ENCODE measurements around the gene NRCAM.

NRCAM gene

DNA sequence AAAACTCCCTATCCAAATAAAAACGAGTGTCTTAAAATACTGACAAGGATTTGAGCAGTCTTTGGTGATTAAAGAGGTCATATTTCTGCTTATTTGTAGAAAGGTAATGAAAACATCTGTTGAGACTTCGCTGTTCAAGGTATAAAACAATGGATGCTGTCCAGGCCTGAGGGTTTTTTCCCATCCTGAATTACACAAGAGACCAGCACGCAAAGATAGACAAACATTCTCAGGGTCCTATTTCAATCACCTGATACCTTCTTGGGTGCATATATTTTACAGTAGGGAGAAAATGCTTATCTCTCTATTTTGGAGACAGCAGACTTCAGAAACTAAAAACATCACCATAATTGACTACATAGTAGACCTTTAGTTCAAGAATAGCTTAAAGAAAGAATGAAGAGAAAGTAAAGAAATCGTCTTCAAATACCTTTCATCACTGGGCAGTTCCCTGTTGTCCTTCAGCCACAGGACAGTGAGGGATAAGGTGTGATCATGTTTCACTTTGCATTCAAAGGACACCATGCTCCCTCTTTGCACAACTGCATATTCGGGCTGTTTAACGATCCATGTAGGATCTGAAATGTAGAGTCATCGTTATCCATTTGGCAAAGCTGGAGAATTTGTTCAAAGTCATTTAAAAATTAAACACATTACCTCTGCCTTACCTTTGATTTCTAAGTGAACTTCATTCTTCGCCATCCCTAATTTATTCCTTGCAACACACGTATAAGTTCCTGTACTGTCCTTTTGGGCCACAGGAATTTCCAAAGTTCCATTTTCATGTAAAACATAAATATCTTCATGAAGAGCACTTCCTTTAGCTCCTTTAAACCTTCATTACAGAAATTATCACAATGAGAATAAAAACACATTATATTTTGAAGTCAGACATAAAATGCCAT, 262.4 kb downstream of the NRCAM start:
- peak; percentile 50 for DNase-seq

- DNase-seq: no peak
These were observed 265.3 kb downstream of the NRCAM start for GRCh38 chr7:108190891-108191290.

- no peak for DNase-seq
These were observed 266.4 kb downstream of the NRCAM start for GRCh38 chr7:108189733-108190388.

DNA sequence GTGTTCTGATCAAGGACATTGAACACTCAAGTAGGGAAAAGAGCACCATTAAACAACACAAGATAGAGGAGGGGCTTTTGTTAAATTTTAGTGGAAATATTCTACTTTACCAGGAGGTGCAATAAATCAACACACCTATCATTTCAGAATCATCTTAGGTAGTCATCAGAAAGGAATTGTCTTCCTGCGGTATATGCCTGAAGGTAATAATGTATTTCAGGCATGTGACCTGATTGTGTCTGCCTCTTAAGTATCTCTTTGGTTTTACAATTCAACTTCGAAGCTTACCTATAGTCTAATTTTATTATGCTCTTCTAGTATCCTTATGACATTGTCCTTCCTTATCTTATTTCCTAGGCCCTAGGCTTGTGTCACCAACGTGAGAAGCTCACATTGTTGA, 267.5 kb downstream of the NRCAM start:
- DNase-seq: no peak

DNA sequence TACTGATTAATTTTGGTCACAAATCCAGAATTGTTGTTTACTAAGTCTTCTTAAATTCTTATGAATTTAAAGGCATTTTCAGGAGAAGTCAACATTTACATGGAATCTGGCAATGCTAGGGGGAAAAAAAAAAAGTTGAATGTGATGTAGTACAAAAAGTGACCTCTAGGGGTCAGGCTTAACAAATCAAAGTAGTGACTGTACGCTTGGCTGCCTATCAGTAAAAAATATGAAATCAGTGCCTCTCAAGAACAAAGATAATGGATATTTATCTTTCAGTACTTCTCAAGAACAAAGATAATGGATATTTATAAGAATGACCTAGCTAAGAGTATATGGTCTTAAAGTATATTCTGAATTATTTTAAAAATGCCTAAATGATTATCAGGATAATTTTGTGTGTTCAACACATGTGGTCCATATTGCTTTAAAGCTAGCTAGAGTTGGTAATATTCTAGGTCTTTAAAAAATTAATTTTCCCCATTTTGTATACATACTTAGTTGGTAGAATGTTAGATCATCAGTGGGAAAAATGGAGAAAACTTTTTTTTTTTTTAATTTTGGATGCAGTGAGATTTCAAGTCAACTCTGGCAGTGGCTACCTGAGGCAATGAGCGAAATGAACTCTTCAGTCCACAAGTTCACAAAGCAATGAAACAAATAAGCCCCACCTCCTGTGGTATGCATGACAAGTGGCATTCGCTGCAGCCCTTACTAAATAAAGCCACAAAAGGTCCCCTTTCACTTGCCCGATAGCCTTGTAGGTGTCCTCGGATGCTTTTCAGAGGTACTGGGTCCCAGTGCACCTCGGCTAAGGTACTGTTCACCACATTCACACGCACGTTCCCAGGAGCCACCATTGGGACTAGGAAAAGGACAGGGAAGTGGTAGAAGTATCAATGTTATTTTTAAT, 274.9 kb downstream of the NRCAM start:
- DNase-seq: peak; percentile 73

GRCh38 chr7:108178398-108178797, 277.8 kb downstream of the NRCAM start:
- peak; percentile 100 for DNase-seq

DNA sequence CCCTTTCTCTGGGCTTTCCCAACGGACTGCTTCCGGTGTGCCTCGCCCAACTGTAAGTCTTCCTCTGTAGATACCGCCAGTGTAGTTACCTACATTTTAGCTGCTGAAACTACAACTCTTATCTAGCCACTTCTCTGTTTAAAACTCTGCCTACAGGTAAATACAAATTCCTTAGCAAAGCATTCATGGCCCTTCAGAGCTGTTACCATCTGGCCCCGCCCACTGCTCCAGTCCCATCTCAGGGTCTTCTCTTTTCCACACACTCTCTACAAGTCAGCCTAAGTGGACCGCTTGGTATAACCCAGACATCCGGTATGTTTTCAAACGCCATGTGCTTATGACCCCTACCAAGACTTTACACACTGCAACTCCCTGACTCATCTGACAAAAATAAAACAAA, 285.1 kb downstream of the NRCAM start:
- DNase-seq: no peak

DNA sequence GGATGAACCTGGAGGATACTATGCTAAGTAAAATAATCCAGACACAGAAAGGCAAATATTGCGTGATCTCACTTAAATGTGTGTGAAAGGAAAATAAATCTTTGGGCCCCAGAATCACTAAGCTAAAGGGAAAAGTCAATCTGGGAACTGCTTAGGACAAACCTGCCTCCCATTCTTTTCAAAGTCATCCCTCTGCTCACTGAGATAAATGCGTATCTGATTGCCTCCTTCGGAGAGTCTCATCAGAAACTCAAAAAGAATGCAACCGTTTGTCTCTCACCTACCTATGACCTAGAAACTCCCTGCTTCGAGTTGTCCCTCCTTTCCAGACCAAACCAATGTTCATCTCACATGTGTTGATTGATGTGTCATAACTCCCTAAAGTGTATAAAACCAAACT, 286.0 kb downstream of the NRCAM start:
- no peak for DNase-seq

DNA sequence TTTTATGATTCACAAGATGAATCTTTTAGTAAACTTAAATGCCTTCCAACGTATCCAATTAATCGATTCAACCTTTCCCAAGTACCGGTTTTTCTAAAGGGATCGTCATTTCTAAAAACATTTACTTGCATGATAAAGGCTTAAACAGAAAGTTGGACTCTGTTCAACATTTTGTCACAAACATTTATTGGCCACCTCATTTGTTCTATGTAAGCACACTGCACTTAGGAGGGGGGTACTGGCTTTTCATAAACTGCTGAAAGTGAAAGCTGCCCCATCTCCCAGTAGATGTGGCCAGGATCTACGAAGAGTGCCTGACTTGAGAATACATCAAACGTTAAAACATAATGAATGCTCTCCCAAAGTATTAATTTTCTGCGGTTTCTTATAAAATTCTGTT, 288.8 kb downstream of the NRCAM start:
- peak; percentile 88 for DNase-seq

- DNase-seq: peak; percentile 70
These were observed 289.5 kb downstream of the NRCAM start for GRCh38 chr7:108166687-108167086.

- no peak for DNase-seq
These were observed 290.5 kb downstream of the NRCAM start for GRCh38 chr7:108165723-108166122.

- DNase-seq: no peak
These were observed 291.3 kb downstream of the NRCAM start for GRCh38 chr7:108164946-108165345.

- DNase-seq: no peak
These were observed 291.9 kb downstream of the NRCAM start for GRCh38 chr7:108164342-108164741.

- DNase-seq: no peak
These were observed 297.5 kb downstream of the NRCAM start for GRCh38 chr7:108158776-108159175.

GRCh38 chr7:108157606-108158335, 298.5 kb downstream of the NRCAM start:
- no peak for DNase-seq

GRCh38 chr7:108156897-108157605, 299.2 kb downstream of the NRCAM start:
- no peak for DNase-seq

GRCh38 chr7:108152198-108152597, 304.0 kb downstream of the NRCAM start:
- DNase-seq: no peak

DNA sequence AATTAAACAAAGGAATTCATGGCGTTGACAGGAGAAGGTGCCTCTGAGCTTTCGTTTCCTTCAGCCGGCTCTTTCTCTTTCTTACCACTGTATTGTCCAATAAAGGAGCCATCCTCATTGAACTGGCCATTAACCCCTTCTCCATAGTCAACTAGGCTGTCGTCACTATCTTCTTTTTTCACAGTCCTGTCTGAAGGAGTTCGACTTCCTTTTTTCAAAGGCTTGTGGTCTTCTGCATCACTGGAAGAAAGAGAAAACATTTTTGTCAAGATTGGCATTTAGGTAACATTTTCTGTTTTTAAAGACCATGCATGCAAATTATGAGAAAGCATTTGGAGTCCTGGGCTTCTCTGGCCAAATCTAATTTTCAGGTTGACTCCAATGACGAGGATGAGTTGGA, 306.3 kb downstream of the NRCAM start:
- no peak for DNase-seq

DNA sequence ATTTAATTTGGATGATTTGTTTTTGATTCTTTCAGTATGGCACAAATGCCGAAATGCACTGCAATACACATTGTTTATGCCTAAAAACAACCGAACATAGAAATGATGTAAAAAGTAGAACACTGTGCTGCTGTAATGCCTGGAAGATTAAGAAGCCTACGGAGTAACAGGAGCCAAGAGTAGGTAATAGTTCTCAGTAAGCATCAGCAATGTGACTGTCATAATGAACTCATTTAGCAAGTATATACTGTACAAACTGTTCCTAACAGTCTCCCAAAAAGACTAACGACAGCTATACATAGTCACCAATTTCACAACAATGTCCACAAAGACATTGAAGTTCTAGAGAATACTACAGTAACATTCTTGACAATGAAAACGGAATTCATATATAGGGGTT, 307.1 kb downstream of the NRCAM start:
- no peak for DNase-seq

DNA sequence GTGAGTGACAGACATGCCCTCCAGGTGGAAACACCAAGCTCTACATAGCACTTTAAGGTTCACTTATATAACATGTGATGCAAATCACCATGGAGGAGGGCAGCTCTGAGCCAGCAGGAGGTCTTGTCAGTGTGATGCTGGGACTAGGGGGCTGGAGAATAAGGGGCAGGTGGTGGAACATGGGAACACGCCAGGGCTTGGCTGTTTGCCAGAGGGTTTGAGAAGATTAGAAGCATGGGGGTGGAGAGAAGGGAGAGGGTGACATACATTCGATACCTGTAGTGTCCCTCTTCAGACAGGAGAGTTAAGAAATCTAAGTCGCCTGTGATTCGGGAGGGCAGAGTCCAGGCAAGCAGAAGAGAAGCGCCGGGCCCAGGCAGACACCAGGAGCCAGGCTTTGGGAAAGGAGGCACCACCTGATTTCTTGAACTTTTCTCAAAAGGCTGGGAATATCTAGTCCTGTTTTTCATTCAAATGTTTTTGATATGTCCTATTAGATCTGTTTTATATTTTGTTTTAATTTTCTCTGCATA, 309.1 kb downstream of the NRCAM start:
- no peak for DNase-seq

- DNase-seq: peak; percentile 82
These were observed 310.0 kb downstream of the NRCAM start for GRCh38 chr7:108146070-108146842.
